Endothelial cell of umbilical vein (primary cell): Measurements from ENCODE around the gene APOBEC3A.

Source experiments
- CTCF ChIP-seq, 2 donors: IDR thresholded peaks; 1 replicate in 1 of 2; 2 replicates in 1 of 2; pipeline ENCODE4 v1.5.1; 2011; ENCODE audit warnings: low read length in 2 of 2, mild to moderate bottlenecking in 2 of 2, moderate library complexity in 2 of 2, control low read depth in 1 of 2, inconsistent platforms in 1 of 2, low read depth in 1 of 2; ENCODE audit not compliant: insufficient read depth in 1 of 2; ENCODE audit errors: extremely low read depth in 1 of 2
- EZH2 ChIP-seq: IDR thresholded peaks from 2 replicates; pipeline ENCODE4 v1.6.1; 2012; ENCODE audit warnings: borderline replicate concordance, low read depth, mild to moderate bottlenecking, moderate library complexity, low read length, inconsistent platforms; ENCODE audit not compliant: severe bottlenecking
- FOS ChIP-seq: IDR thresholded peaks from 2 replicates; pipeline ENCODE4 v1.6.1; 2011; ENCODE audit warnings: mild to moderate bottlenecking, low read length, moderate library complexity, borderline replicate concordance; ENCODE audit not compliant: insufficient read depth
- MAX ChIP-seq: IDR thresholded peaks from 2 replicates; pipeline ENCODE4 v1.6.1; 2011; ENCODE audit not compliant: insufficient read depth, insufficient read length
- MYC ChIP-seq: IDR thresholded peaks from one replicate; pipeline ENCODE4 v1.6.1; 2011; ENCODE audit warnings: mild to moderate bottlenecking, low read depth, low read length
- POLR2A ChIP-seq: IDR thresholded peaks from 2 replicates; pipeline ENCODE4 v1.6.1; 2012; ENCODE audit warnings: low read depth, mild to moderate bottlenecking, control low read depth, low read length
- POLR2AphosphoS5 ChIP-seq: IDR thresholded peaks from 2 replicates; pipeline ENCODE4 v1.6.1; 2012; ENCODE audit warnings: low read depth, mild to moderate bottlenecking, control low read depth, low read length, moderate library complexity; ENCODE audit not compliant: insufficient read depth

- TF ChIP-seq CTCF (IDR thresholded peaks at IDR 0.05; ENCODE audit: extremely low read depth in 1 of 2, insufficient read depth in 1 of 2, low read depth in 1 of 2, low read length in 2 of 2) (no peak), POLR2A (no peak), POLR2AphosphoS5 (no peak), EZH2 (no peak), FOS (peak; percentile 75), MYC (no peak), MAX (no peak)
These were observed 24.9 kb downstream of the APOBEC3A start, which contains the start of gene APOBEC3B for GRCh38 chr22:38981992-38982927.
